ENCODE data around the gene MAD1L1. TPM values are rescaled to one million over a fixed set of nuclear protein-coding genes. Genes with fewer than 3 reads are reported as not detected.

The MAD1L1 gene
- total RNA-seq, 1 experiment from 2014 or later, result 38.5 TPM

DNA sequence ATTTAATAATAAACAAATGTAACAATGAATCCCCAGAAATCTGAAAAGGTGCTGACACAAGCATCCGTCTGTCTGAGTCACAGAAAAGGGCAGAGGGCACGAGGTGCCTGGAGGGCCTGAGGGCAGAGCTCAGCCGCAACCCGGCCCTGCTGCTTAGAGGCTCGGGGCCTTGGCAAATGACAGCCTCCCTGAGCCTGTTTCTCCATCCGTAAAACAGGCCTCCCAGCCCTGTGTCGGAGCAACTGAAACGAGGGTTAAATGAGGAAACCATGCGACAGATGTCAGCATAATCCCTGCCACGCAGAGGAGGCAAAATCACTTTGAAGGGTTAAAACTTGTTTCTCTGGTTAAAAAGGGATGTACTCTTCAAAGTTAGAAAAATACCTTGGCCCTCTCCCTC, 34.2 kb upstream of the MAD1L1 start:
- Histone ChIP-seq H3K4me2 (ENCODE audit: low read length) (no peak overlapping the region), H3K27ac (ENCODE audit: low read depth, low read length) (no peak overlapping the region), H3K9me3 (ENCODE audit: control insufficient read depth in 1 of 2, insufficient read depth in 1 of 2, low read depth in 1 of 2, low read length in 2 of 2) (no peaks in the 10 kb centered on the region), H3K27me3 (ENCODE audit: insufficient read depth, low read length) (no peaks in the 10 kb centered on the region), H3K9me2 (ENCODE audit: insufficient read depth) (no peaks in the 10 kb centered on the region), H3K9ac (ENCODE audit: low read length) (no peak overlapping the region), H3K36me3 (ENCODE audit: control insufficient read depth in 1 of 2, insufficient read depth in 2 of 2, low read length in 2 of 2) (no peaks in the 10 kb centered on the region; a peak in 1 of 4 replicates), H3K4me3 (replicated peaks in 1 of 2; ENCODE audit: low read depth in 1 of 2, low read length in 2 of 2) (no peak overlapping the region), H3K4me1 (ENCODE audit: control insufficient read depth in 1 of 2, insufficient read depth in 2 of 2, low read length in 2 of 2) (peaks cover 0 to 5% of the 10 kb centered on the region in 2 experiments; a peak in 2 of 4 replicates), H3K79me2 (ENCODE audit: insufficient read depth, low read length) (no peaks in the 10 kb centered on the region), H2AFZ (ENCODE audit: low read depth, low read length, poor library complexity, severe bottlenecking) (no peak overlapping the region), H4K20me1 (ENCODE audit: insufficient read depth) (no peaks in the 10 kb centered on the region)
- TF ChIP-seq ZNF274 (IDR thresholded peaks at IDR 0.05; ENCODE audit: low read depth, low read length) (no peak), SIN3A (IDR thresholded peaks at IDR 0.05; ENCODE audit: low read depth) (no peak), JUND (IDR thresholded peaks at IDR 0.05) (no peak), POLR2AphosphoS5 (IDR thresholded peaks at IDR 0.05; ENCODE audit: low read depth, low read length) (no peak), EGR1 (IDR thresholded peaks at IDR 0.05; ENCODE audit: low read depth) (no peak), CEBPB (IDR thresholded peaks at IDR 0.05; ENCODE audit: low read depth) (no peak), ELF1 (IDR thresholded peaks at IDR 0.05; ENCODE audit: borderline replicate concordance, low read depth) (no peak), CBX3 (IDR thresholded peaks at IDR 0.05; ENCODE audit: low read depth) (no peak), SRF (IDR thresholded peaks at IDR 0.05; ENCODE audit: low read depth) (no peak), EZH2phosphoT487 (IDR thresholded peaks at IDR 0.05; ENCODE audit: borderline replicate concordance) (no peak), FOSL1 (IDR thresholded peaks at IDR 0.05; ENCODE audit: low read depth) (no peak), ZFX (IDR thresholded peaks at IDR 0.05) (no peak), YY1 (IDR thresholded peaks at IDR 0.05; ENCODE audit: extremely low read depth, insufficient replicate concordance, low read depth, low read length) (no peak), RAD21 (IDR thresholded peaks at IDR 0.05; ENCODE audit: low read depth) (no peak), POLR2A (IDR thresholded peaks at IDR 0.05; ENCODE audit: borderline replicate concordance, extremely low read depth, insufficient read depth, insufficient read length) (no peak)
- TF ChIP-seq, protein P1, sequence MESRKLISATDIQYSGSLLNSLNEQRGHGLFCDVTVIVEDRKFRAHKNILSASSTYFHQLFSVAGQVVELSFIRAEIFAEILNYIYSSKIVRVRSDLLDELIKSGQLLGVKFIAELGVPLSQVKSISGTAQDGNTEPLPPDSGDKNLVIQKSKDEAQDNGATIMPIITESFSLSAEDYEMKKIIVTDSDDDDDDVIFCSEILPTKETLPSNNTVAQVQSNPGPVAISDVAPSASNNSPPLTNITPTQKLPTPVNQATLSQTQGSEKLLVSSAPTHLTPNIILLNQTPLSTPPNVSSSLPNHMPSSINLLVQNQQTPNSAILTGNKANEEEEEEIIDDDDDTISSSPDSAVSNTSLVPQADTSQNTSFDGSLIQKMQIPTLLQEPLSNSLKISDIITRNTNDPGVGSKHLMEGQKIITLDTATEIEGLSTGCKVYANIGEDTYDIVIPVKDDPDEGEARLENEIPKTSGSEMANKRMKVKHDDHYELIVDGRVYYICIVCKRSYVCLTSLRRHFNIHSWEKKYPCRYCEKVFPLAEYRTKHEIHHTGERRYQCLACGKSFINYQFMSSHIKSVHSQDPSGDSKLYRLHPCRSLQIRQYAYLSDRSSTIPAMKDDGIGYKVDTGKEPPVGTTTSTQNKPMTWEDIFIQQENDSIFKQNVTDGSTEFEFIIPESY (IDR thresholded peaks at IDR 0.05; ENCODE audit: extremely low read depth, insufficient replicate concordance, low read length), result no peak
- TF ChIP-seq, protein P2, sequence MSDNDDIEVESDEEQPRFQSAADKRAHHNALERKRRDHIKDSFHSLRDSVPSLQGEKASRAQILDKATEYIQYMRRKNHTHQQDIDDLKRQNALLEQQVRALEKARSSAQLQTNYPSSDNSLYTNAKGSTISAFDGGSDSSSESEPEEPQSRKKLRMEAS (IDR thresholded peaks at IDR 0.05), result no peak
- TF ChIP-seq, protein P3, sequence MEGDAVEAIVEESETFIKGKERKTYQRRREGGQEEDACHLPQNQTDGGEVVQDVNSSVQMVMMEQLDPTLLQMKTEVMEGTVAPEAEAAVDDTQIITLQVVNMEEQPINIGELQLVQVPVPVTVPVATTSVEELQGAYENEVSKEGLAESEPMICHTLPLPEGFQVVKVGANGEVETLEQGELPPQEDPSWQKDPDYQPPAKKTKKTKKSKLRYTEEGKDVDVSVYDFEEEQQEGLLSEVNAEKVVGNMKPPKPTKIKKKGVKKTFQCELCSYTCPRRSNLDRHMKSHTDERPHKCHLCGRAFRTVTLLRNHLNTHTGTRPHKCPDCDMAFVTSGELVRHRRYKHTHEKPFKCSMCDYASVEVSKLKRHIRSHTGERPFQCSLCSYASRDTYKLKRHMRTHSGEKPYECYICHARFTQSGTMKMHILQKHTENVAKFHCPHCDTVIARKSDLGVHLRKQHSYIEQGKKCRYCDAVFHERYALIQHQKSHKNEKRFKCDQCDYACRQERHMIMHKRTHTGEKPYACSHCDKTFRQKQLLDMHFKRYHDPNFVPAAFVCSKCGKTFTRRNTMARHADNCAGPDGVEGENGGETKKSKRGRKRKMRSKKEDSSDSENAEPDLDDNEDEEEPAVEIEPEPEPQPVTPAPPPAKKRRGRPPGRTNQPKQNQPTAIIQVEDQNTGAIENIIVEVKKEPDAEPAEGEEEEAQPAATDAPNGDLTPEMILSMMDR (IDR thresholded peaks at IDR 0.05 in 2 of 3, conservative IDR thresholded peaks at IDR 0.05 in 1 of 3; ENCODE audit: borderline replicate concordance in 1 of 3, insufficient read depth in 1 of 3, low read depth in 2 of 3, low read length in 2 of 3), result no peak
- TF ChIP-seq, protein P4, sequence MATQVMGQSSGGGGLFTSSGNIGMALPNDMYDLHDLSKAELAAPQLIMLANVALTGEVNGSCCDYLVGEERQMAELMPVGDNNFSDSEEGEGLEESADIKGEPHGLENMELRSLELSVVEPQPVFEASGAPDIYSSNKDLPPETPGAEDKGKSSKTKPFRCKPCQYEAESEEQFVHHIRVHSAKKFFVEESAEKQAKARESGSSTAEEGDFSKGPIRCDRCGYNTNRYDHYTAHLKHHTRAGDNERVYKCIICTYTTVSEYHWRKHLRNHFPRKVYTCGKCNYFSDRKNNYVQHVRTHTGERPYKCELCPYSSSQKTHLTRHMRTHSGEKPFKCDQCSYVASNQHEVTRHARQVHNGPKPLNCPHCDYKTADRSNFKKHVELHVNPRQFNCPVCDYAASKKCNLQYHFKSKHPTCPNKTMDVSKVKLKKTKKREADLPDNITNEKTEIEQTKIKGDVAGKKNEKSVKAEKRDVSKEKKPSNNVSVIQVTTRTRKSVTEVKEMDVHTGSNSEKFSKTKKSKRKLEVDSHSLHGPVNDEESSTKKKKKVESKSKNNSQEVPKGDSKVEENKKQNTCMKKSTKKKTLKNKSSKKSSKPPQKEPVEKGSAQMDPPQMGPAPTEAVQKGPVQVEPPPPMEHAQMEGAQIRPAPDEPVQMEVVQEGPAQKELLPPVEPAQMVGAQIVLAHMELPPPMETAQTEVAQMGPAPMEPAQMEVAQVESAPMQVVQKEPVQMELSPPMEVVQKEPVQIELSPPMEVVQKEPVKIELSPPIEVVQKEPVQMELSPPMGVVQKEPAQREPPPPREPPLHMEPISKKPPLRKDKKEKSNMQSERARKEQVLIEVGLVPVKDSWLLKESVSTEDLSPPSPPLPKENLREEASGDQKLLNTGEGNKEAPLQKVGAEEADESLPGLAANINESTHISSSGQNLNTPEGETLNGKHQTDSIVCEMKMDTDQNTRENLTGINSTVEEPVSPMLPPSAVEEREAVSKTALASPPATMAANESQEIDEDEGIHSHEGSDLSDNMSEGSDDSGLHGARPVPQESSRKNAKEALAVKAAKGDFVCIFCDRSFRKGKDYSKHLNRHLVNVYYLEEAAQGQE (IDR thresholded peaks at IDR 0.05; ENCODE audit: low read depth), result no peak
- peak; percentile 46; the same call in 1 of the 2 replicates for ATAC-seq
- intact Hi-C loops (cut with micrococcal nuclease), result no loop called here
- POLR2A ChIA-PET, result no interaction called here
- DNase-seq (ENCODE audit: low read depth, low spot score), result no peak
- CTCF ChIA-PET, result no interaction called here
- no TSS peak for BruUV-seq (replicated peaks)
- RAD21 ChIA-PET (ENCODE audit: low non-redundant PET in 1 of 2, low total read pairs in 2 of 2, uncharacterized antibody in 2 of 2, unreplicated experiment in 2 of 2), result no interaction called here
